ENCODE results near the gene ACRV1.
A peak's percentile ranks its signal among the peaks of the same experiment; 100 is the strongest.

ACRV1 gene

DNA sequence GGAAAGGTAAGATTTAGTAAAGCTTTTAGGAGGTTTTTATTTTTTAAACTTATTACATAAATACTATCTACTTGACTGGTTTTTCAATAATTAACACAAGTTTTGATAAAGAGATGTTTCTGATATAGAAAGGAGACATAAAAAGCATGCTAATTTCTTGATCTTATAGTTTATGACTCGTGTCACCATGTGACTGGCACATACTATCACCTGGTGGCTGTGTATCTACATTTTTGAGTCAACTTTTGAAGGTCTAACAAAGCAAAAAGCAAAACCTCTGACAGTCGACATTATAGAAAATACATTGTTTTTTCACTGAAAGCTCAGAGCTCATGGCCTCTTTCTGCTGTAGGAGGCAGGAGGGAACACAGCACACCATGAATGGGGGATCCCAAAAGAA is 810 bp downstream of the ACRV1 start:
- Mint-ChIP-seq H3K9me3 (no peaks in the 10 kb centered on the region), H3K27me3 (no peaks in the 10 kb centered on the region), H3K27ac (no peak overlapping the region), H3K36me3 (ENCODE audit: insufficient read depth) (no peaks in the 10 kb centered on the region), H3K4me1 (ENCODE audit: low read depth in 2 of 2) (no peaks in the 10 kb centered on the region), H3K4me3 (no peak overlapping the region)
- no peak for DNase-seq
- ATAC-seq (replicated peaks), result no peak

- no peak overlapping the region for H3K27ac Mint-ChIP-seq
- no peaks in the 10 kb centered on the region for H3K4me1 Mint-ChIP-seq (ENCODE audit: low read depth in 2 of 2)
- H3K36me3 Mint-ChIP-seq (ENCODE audit: insufficient read depth), result no peaks in the 10 kb centered on the region
- DNase-seq (no peak), ATAC-seq (replicated peaks) (no peak)
- H3K4me3 Mint-ChIP-seq, result no peak overlapping the region
- H3K27me3 Mint-ChIP-seq, result no peaks in the 10 kb centered on the region
- no peaks in the 10 kb centered on the region for H3K9me3 Mint-ChIP-seq
Measured at GRCh38 chr11:125679397-125679796, 1.2 kb downstream of the ACRV1 start.

DNA sequence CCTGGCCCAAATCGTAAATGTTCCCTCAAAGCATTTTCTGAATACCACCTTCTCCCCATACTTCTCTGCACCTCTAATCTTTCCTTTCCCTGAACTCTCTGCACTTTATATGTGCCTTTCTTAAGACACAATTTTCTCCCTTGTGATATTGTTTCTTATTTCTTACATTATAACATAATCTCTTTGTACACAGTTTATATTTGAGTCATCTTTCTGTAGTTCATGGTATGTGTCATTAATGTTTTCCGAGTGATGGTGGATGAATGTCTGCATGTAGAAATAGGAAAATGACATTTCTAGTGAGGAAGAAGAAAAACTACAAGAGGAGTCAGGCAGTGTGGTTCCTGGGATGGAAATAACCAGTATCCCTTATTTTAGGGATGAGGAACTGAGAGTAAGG is 5.5 kb downstream of the ACRV1 start:
- Mint-ChIP-seq H3K36me3 (ENCODE audit: insufficient read depth) (no peaks in the 10 kb centered on the region), H3K4me1 (ENCODE audit: low read depth in 2 of 2) (no peaks in the 10 kb centered on the region), H3K4me3 (no peak overlapping the region), H3K27ac (no peak overlapping the region), H3K27me3 (no peaks in the 10 kb centered on the region), H3K9me3 (no peaks in the 10 kb centered on the region)
- no peak for ATAC-seq (replicated peaks)
- DNase-seq, result no peak

DNA sequence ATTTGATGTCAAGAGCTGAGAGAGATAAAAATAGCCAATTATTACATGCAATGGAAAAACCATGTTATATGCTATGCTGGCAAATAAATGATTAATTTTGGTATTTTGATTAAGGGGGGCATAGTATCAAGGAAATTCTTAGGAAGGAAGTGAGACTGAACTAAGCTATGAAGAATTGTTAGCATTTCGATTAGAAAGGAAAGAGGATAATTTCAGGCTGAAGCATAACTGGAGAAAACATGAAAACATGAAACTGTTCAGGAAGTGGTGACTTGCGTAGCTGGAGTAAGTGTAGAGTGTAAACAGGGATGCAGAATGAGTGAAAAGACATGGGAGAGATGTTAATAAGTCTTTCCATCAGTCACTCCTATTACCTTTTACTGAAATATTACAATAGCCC is 6.4 kb downstream of the ACRV1 start:
- DNase-seq (no peak), ATAC-seq (replicated peaks) (no peak)
- Mint-ChIP-seq H3K9me3 (no peaks in the 10 kb centered on the region), H3K27me3 (no peaks in the 10 kb centered on the region), H3K4me3 (no peak overlapping the region), H3K27ac (no peak overlapping the region), H3K36me3 (ENCODE audit: insufficient read depth) (no peaks in the 10 kb centered on the region), H3K4me1 (ENCODE audit: low read depth in 2 of 2) (no peaks in the 10 kb centered on the region)

DNA sequence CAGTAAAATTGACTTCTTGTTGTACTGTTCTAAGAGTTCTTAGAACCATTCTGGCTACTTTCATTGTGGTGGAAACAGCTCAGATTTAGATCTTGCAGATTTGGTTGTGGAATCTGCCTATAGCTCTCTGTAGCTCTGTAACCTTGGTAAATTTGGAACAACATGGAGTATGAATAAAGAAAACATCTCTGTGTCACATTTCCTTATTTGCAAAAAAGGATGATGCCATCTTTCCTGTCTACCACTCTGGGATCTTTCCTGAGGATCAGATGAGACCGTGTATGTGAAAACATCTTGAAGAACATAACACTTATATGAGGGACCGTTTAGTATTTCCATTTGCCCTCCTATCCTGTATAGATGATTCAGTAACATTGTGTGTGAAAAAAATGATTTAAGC is 9.1 kb downstream of the ACRV1 start:
- Mint-ChIP-seq H3K4me3 (no peak overlapping the region), H3K27ac (no peak overlapping the region), H3K36me3 (ENCODE audit: insufficient read depth) (no peaks in the 10 kb centered on the region), H3K4me1 (ENCODE audit: low read depth in 2 of 2) (no peaks in the 10 kb centered on the region), H3K27me3 (no peaks in the 10 kb centered on the region), H3K9me3 (no peaks in the 10 kb centered on the region)
- no peak for DNase-seq
- ATAC-seq (replicated peaks), result no peak

GRCh38 chr11:125670172-125670571 is 10.5 kb downstream of the ACRV1 start:
- DNase-seq (no peak), ATAC-seq (replicated peaks) (no peak)
- H3K9me3 Mint-ChIP-seq, result no peaks in the 10 kb centered on the region
- H3K4me1 Mint-ChIP-seq (ENCODE audit: low read depth in 2 of 2), result no peaks in the 10 kb centered on the region
- no peaks in the 10 kb centered on the region for H3K27me3 Mint-ChIP-seq
- no peak overlapping the region for H3K27ac Mint-ChIP-seq
- H3K4me3 Mint-ChIP-seq, result no peak overlapping the region
- H3K36me3 Mint-ChIP-seq (ENCODE audit: insufficient read depth), result no peaks in the 10 kb centered on the region

GRCh38 chr11:125667151-125667550 is 13.5 kb downstream of the ACRV1 start:
- Mint-ChIP-seq H3K9me3 (no peaks in the 10 kb centered on the region), H3K27me3 (no peaks in the 10 kb centered on the region), H3K4me1 (ENCODE audit: low read depth in 2 of 2) (no peaks in the 10 kb centered on the region), H3K27ac (peak overlapping the region in 1 of 2 donors; percentile 23), H3K4me3 (no peak overlapping the region), H3K36me3 (ENCODE audit: insufficient read depth) (no peaks in the 10 kb centered on the region)
- no peak for ATAC-seq (replicated peaks)
- DNase-seq, result no peak

GRCh38 chr11:125663910-125664309 is 16.7 kb downstream of the ACRV1 start:
- H3K36me3 Mint-ChIP-seq (ENCODE audit: insufficient read depth), result no peaks in the 10 kb centered on the region
- ATAC-seq (replicated peaks) (no peak), DNase-seq (no peak)
- no peak overlapping the region for H3K4me3 Mint-ChIP-seq
- H3K27me3 Mint-ChIP-seq, result no peaks in the 10 kb centered on the region
- H3K27ac Mint-ChIP-seq, result no peak overlapping the region
- no peaks in the 10 kb centered on the region for H3K4me1 Mint-ChIP-seq (ENCODE audit: low read depth in 2 of 2)
- no peaks in the 10 kb centered on the region for H3K9me3 Mint-ChIP-seq

GRCh38 chr11:125662689-125663088 is 18.0 kb downstream of the ACRV1 start:
- Mint-ChIP-seq H3K4me3 (no peak overlapping the region), H3K27me3 (no peaks in the 10 kb centered on the region), H3K4me1 (ENCODE audit: low read depth in 2 of 2) (no peaks in the 10 kb centered on the region), H3K27ac (no peak overlapping the region), H3K9me3 (no peaks in the 10 kb centered on the region), H3K36me3 (ENCODE audit: insufficient read depth) (no peaks in the 10 kb centered on the region)
- ATAC-seq (replicated peaks), result no peak
- DNase-seq, result no peak

DNA sequence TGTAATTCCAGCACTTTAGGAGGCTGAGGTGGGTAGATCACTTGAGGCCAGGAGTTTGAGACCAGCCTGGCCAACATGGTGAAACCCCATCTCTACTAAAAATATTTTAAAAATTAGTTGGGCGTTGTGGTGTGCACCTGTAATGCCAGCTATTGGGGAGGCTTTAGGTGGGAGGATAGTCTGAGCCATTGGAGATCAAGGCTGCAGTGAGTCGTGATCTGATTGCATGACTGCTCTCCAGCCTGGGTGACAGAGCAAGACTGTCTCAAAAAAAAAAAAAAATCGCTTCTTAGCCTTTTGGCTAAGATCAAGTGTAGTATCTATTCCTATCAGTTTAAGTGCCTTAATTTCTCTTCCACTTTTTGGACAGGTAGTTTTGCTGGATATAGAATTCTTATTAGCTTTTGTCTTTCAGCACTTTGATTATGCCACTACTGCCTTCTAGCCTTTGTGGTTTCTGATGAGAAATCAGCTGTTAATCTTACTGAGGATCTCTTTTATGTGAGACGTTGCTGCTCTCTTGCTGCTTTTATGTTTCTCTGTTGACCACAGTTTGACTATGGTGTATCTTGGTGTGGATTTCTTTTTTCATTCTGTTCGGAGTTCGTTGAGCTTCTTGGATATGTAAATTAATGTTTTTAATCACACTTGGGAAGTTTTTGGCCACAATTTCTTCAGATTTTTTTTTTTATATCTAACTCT is 31.0 kb downstream of the ACRV1 start:
- Mint-ChIP-seq H3K27me3 (no peaks in the 10 kb centered on the region), H3K36me3 (ENCODE audit: insufficient read depth) (no peaks in the 10 kb centered on the region), H3K9me3 (no peaks in the 10 kb centered on the region), H3K27ac (peak overlapping the region in 1 of 2 donors; percentile 39), H3K4me1 (ENCODE audit: low read depth in 2 of 2) (peaks cover 4 to 6% of the 10 kb centered on the region in 2 donors), H3K4me3 (no peak overlapping the region)
- ATAC-seq (replicated peaks) (peak; percentile 48), DNase-seq (no peak)

DNA sequence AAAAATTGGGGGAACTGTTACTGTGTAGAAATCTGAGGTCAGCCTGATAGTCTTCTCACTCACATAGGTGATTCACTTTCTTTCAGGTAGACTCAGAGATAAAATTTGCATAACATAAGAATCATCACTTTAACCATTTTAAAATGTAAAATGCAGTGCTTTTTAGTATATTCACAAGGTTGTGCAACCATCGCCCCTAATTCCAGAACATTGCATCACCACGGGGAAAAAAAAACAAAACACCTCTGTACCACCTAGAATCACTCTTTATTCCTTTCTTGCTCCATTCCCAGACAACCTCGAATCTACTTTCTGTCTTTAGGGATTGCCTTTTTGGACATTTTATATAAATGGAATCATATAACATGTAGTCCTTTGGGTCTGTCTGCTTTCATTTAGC is 34.8 kb downstream of the ACRV1 start:
- ATAC-seq (replicated peaks) (no peak), DNase-seq (no peak)
- Mint-ChIP-seq H3K4me1 (ENCODE audit: low read depth in 2 of 2) (peaks cover 4 to 6% of the 10 kb centered on the region in 2 donors), H3K27me3 (no peaks in the 10 kb centered on the region), H3K27ac (no peak overlapping the region), H3K4me3 (no peak overlapping the region), H3K36me3 (ENCODE audit: insufficient read depth) (no peaks in the 10 kb centered on the region), H3K9me3 (no peaks in the 10 kb centered on the region)

DNA sequence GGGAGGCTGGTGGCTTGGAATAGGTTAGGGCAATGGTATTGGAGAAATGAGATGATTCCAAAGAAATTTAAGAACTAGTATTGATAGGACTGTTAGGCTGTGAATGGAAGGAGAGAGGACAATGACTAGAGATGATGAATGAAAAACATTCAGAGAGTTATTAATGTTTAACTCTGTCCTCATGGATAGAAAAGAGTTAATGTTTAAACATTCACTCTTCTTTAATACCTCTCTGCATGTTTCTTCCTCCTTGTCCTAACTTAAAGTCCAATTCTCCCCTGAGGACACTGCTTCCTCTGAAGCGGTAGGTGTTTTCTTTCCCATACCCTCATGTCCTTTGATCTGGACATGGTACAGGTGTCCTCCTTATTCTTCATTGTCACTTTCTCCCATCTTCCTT is 42.3 kb downstream of the ACRV1 start:
- H3K36me3 Mint-ChIP-seq (ENCODE audit: insufficient read depth), result peaks cover 5% of the 10 kb centered on the region
- DNase-seq, result no peak

GRCh38 chr11:125637840-125638239 is 42.8 kb downstream of the ACRV1 start:
- ATAC-seq (replicated peaks) (no peak), DNase-seq (no peak)
- no peak overlapping the region for H3K4me3 Mint-ChIP-seq
- H3K27ac Mint-ChIP-seq, result no peak overlapping the region
- H3K9me3 Mint-ChIP-seq, result no peaks in the 10 kb centered on the region
- no peaks in the 10 kb centered on the region for H3K27me3 Mint-ChIP-seq
- no peaks in the 10 kb centered on the region for H3K4me1 Mint-ChIP-seq (ENCODE audit: low read depth in 2 of 2)
- H3K36me3 Mint-ChIP-seq (ENCODE audit: insufficient read depth), result peaks cover 5% of the 10 kb centered on the region

More for the DNA sequence above, 42.3 kb downstream of the ACRV1 start:
- no peak for ATAC-seq (replicated peaks)
- Mint-ChIP-seq H3K27me3 (no peaks in the 10 kb centered on the region), H3K4me3 (no peak overlapping the region), H3K27ac (no peak overlapping the region), H3K4me1 (ENCODE audit: low read depth in 2 of 2) (no peaks in the 10 kb centered on the region), H3K9me3 (no peaks in the 10 kb centered on the region)

- Mint-ChIP-seq H3K4me3 (peak overlapping the region; percentile 91 to 93), H3K27ac (no peak overlapping the region), H3K27me3 (no peaks in the 10 kb centered on the region), H3K4me1 (ENCODE audit: low read depth in 2 of 2) (peaks cover 16 to 18% of the 10 kb centered on the region in 2 donors), H3K36me3 (ENCODE audit: insufficient read depth) (peaks cover 20% of the 10 kb centered on the region), H3K9me3 (no peaks in the 10 kb centered on the region)
- ATAC-seq (replicated peaks) (no peak), DNase-seq (no peak)
Measured at GRCh38 chr11:125627236-125627910, 53.3 kb downstream of the ACRV1 start.
